HepG2 (cell line): ENCODE results near the gene ELF2. TPM values are rescaled to one million over a fixed set of nuclear protein-coding genes. Genes with fewer than 3 reads are reported as not detected.

Experiments used
- GABPA ChIP-seq, 2 experiments: IDR thresholded peaks; 2 replicates each; pipeline ENCODE4 v1.6.1; 2011 to 2016; ENCODE audit warnings: low read depth in 2 of 2, low read length in 1 of 2, missing biosample characterization in 1 of 2, missing genetic modification characterization in 1 of 2
- GATAD1 ChIP-seq: IDR thresholded peaks from 2 replicates; pipeline ENCODE4 v1.6.1; 2016; ENCODE audit warnings: missing genetic modification reagents, missing compliant biosample characterization
- IRX3 ChIP-seq: sonication (generic); formaldehyde crosslinking; IDR thresholded peaks from 2 replicates; pipeline ENCODE4 v1.8.1; 2023; ENCODE audit warnings: mild to moderate bottlenecking, low read depth, missing genetic modification reagents, borderline replicate concordance
- KLF9 ChIP-seq: IDR thresholded peaks from 2 replicates; pipeline ENCODE4 v1.6.1; 2016; ENCODE audit warnings: low read depth
- MAF1 ChIP-seq: sonication (generic); formaldehyde crosslinking; IDR thresholded peaks from 2 replicates; pipeline ENCODE4 v1.5.0; 2020; ENCODE audit warnings: missing genetic modification reagents, borderline replicate concordance
- STAG1 ChIP-seq: sonication (generic); formaldehyde crosslinking; IDR thresholded peaks from 2 replicates; pipeline ENCODE4 v1.4.0; 2020; ENCODE audit warnings: missing genetic modification reagents
- TBL1XR1 ChIP-seq: fragments of 150-350 bp; IDR thresholded peaks from 2 replicates; pipeline ENCODE4 v1.6.1; 2014; ENCODE audit warnings: borderline replicate concordance, low read length; ENCODE audit not compliant: partially characterized antibody
- TBP ChIP-seq: sonication (generic); formaldehyde crosslinking; IDR thresholded peaks from 2 replicates; pipeline ENCODE4 v1.5.0; 2020; ENCODE audit warnings: missing genetic modification reagents
- ZFP36 ChIP-seq: fragments of 150-350 bp; IDR thresholded peaks from 2 replicates; pipeline ENCODE4 v1.6.1; 2018; ENCODE audit warnings: borderline replicate concordance, low read length, low read depth; ENCODE audit not compliant: partially characterized antibody
- ZKSCAN1 ChIP-seq: fragments of 150-350 bp; IDR thresholded peaks from 2 replicates; pipeline ENCODE4 v1.6.1; 2014; ENCODE audit warnings: low read length
- ZNF317 ChIP-seq: sonication (generic); formaldehyde crosslinking; IDR thresholded peaks from 2 replicates; pipeline ENCODE4 v1.5.0; 2020; ENCODE audit warnings: mild to moderate bottlenecking, missing genetic modification reagents
- ZNF547 ChIP-seq: sonication (generic); formaldehyde crosslinking; IDR thresholded peaks from 2 replicates; pipeline ENCODE4 v1.5.1; 2020; ENCODE audit warnings: mild to moderate bottlenecking, missing genetic modification reagents
- ZNF577 ChIP-seq: sonication (generic); formaldehyde crosslinking; IDR thresholded peaks from 2 replicates; pipeline ENCODE4 v1.4.0; 2020; ENCODE audit warnings: mild to moderate bottlenecking, low read depth, missing genetic modification reagents, borderline replicate concordance
- ZNF589 ChIP-seq: sonication (generic); formaldehyde crosslinking; conservative IDR thresholded peaks from 2 replicates; pipeline ENCODE4 v1.8.0; 2022; ENCODE audit warnings: mild to moderate bottlenecking, moderate library complexity, missing genetic modification reagents
- ZNF749 ChIP-seq: sonication (generic); formaldehyde crosslinking; IDR thresholded peaks from 2 replicates; pipeline ENCODE4 v1.8.0; 2022; ENCODE audit warnings: mild to moderate bottlenecking, missing genetic modification reagents, moderate library complexity, borderline replicate concordance
- ZNF766 ChIP-seq: sonication (generic); formaldehyde crosslinking; IDR thresholded peaks from 2 replicates; pipeline ENCODE4 v1.5.0; 2020; ENCODE audit warnings: missing genetic modification reagents, borderline replicate concordance
- ZNF768 ChIP-seq: sonication (generic); formaldehyde crosslinking; IDR thresholded peaks from 2 replicates; pipeline ENCODE4 v1.4.0; 2020; ENCODE audit warnings: missing genetic modification reagents
- ZNF788 ChIP-seq: sonication (generic); formaldehyde crosslinking; IDR thresholded peaks from 2 replicates; pipeline ENCODE4 v1.5.0; 2020; ENCODE audit warnings: mild to moderate bottlenecking, missing genetic modification reagents, borderline replicate concordance
- polyA plus RNA-seq, 8 experiments: library from polyadenylated mRNA; depleted of rRNA in 3 of 8; stranded (reverse) in 7 of 8; unstranded in 1 of 8; fragments of >200 nt; fragmentation: Illumina TruSeq in 4 of 8; extraction: Trizol in 4 of 8; gene quantifications; 2 replicates each; pipeline versions ENCODE4 v1.2.1 to v1.2.3, GENCODE V29; 2011 to 2016; ENCODE audit warnings: low read depth in 4 of 8, missing spikeins in 1 of 8, mixed read lengths in 1 of 8; ENCODE audit not compliant: insufficient read depth in 1 of 8
- total RNA-seq, 5 experiments: library from RNA; depleted of rRNA; stranded (reverse); fragments of >200 nt; fragmentation: Illumina TruSeq; extraction: Trizol; gene quantifications; 2 replicates each; pipeline ENCODE4 v1.2.3, GENCODE V29; 2016; ENCODE audit warnings: low read depth in 1 of 5
- TF ChIP-seq, protein P1 (sequence below): sonication (generic); formaldehyde crosslinking; IDR thresholded peaks from 2 replicates; pipeline ENCODE4 v1.4.0; 2020; ENCODE audit warnings: missing genetic modification reagents
- TF ChIP-seq, protein P2 (sequence below): IDR thresholded peaks from 2 replicates; pipeline ENCODE4 v1.6.1; 2016; ENCODE audit warnings: missing compliant biosample characterization, missing genetic modification reagents, borderline replicate concordance
- TF ChIP-seq, protein P3 (sequence below), 2 experiments: sonication (generic) in 1 of 2; formaldehyde crosslinking in 1 of 2; IDR thresholded peaks; 2 replicates each; pipeline versions ENCODE4 v1.4.0 to v1.6.1; 2018 to 2020; ENCODE audit warnings: missing genetic modification reagents in 2 of 2, borderline replicate concordance in 1 of 2, low read depth in 1 of 2, mild to moderate bottlenecking in 1 of 2, missing biosample characterization in 1 of 2
- TF ChIP-seq, protein P4 (sequence below): sonication (generic); formaldehyde crosslinking; IDR thresholded peaks from 2 replicates; pipeline ENCODE4 v1.9.0; 2021; ENCODE audit warnings: missing genetic modification reagents, borderline replicate concordance

The ELF2 gene
- total and polyA plus RNA-seq, 2 of the 13 experiments (the other 11 are each of a cell fraction or from before 2014, with no cell fraction given), result 28.6 to 35.4 TPM

DNA sequence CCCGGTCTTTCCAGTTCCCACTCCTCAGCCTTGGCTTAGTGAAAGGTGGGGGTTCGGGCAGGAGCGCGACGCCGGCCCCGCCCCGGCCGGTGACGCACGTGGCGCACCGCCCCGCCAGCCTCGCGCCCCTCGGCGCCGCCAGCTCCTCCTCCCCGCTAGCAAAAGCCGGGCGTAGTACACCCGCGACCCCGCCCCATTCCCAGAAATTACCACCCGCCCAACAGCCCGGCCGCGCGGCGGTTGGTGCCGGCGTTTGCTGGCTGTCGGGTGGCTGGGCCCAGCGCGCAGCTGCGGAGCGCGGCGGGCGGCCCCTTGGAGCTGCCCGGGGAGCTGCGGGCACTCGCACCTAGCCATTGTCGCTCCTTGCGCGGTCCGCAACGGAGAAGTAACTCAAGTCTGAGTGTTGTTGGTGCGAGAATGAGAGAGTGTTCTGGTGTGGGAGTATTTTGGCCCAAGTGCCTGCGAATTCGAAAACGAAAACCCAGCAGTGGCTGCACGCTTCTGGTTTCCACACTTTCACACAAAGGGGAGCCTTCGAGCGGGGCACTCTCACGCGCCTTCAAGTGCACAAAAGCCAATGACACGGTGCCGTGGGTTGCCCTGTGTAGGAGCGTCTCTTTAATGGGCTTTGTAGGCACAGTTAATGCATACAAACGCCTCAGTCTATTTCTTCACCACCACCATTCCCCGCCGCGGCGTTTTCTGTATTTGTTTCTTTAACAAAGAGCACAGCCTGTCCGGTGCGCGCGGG, 1.0 kb upstream of the ELF2 start (continued):
- TF ChIP-seq, protein P1, sequence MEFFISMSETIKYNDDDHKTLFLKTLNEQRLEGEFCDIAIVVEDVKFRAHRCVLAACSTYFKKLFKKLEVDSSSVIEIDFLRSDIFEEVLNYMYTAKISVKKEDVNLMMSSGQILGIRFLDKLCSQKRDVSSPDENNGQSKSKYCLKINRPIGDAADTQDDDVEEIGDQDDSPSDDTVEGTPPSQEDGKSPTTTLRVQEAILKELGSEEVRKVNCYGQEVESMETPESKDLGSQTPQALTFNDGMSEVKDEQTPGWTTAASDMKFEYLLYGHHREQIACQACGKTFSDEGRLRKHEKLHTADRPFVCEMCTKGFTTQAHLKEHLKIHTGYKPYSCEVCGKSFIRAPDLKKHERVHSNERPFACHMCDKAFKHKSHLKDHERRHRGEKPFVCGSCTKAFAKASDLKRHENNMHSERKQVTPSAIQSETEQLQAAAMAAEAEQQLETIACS (CRISPR knock-in tag), result peak; percentile 22; the same call in 1 of the 2 replicates
- no peak for TF ChIP-seq ZNF317
- TF ChIP-seq GATAD1, result no peak; the same call in 1 of the 2 replicates
- no peak for TF ChIP-seq ZNF749
- no peak for TF ChIP-seq TBL1XR1
- TF ChIP-seq ZNF547 (CRISPR knock-in tag), result 0 out of 2 replicates have a peak, but pooled peaks have one; percentile 56
- no peak; the same call in 1 of the 2 replicates for TF ChIP-seq ZNF589 (CRISPR knock-in tag)
- TF ChIP-seq, protein P2, sequence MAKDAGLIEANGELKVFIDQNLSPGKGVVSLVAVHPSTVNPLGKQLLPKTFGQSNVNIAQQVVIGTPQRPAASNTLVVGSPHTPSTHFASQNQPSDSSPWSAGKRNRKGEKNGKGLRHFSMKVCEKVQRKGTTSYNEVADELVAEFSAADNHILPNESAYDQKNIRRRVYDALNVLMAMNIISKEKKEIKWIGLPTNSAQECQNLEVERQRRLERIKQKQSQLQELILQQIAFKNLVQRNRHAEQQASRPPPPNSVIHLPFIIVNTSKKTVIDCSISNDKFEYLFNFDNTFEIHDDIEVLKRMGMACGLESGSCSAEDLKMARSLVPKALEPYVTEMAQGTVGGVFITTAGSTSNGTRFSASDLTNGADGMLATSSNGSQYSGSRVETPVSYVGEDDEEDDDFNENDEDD, result peak; percentile 49; the same call in 1 of the 2 replicates
- TF ChIP-seq GABPA (IDR thresholded peaks at IDR 0.05; ENCODE audit: low read depth, low read length), result no peak
- no peak for TF ChIP-seq GABPA (CRISPR knock-in tag; IDR thresholded peaks at IDR 0.05; ENCODE audit: low read depth)
- no peak for TF ChIP-seq ZKSCAN1
- TF ChIP-seq KLF9 (CRISPR knock-in tag), result no peak
- peak; percentile 80 for TF ChIP-seq ZNF766 (CRISPR knock-in tag)
- TF ChIP-seq, protein P3, sequence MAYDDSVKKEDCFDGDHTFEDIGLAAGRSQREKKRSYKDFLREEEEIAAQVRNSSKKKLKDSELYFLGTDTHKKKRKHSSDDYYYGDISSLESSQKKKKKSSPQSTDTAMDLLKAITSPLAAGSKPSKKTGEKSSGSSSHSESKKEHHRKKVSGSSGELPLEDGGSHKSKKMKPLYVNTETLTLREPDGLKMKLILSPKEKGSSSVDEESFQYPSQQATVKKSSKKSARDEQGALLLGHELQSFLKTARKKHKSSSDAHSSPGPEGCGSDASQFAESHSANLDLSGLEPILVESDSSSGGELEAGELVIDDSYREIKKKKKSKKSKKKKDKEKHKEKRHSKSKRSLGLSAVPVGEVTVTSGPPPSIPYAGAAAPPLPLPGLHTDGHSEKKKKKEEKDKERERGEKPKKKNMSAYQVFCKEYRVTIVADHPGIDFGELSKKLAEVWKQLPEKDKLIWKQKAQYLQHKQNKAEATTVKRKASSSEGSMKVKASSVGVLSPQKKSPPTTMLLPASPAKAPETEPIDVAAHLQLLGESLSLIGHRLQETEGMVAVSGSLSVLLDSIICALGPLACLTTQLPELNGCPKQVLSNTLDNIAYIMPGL (CRISPR knock-in tag; IDR thresholded peaks at IDR 0.05; ENCODE audit: borderline replicate concordance in 1 of 2, low read depth in 1 of 2), result peak in 1 of 2 experiments; percentile 48; a peak in 1 of 4 replicates
- TF ChIP-seq ZFP36, result no peak
- TF ChIP-seq ZNF788 (CRISPR knock-in tag), result peak; percentile 54; the same call in 1 of the 2 replicates
- TF ChIP-seq, protein P4, sequence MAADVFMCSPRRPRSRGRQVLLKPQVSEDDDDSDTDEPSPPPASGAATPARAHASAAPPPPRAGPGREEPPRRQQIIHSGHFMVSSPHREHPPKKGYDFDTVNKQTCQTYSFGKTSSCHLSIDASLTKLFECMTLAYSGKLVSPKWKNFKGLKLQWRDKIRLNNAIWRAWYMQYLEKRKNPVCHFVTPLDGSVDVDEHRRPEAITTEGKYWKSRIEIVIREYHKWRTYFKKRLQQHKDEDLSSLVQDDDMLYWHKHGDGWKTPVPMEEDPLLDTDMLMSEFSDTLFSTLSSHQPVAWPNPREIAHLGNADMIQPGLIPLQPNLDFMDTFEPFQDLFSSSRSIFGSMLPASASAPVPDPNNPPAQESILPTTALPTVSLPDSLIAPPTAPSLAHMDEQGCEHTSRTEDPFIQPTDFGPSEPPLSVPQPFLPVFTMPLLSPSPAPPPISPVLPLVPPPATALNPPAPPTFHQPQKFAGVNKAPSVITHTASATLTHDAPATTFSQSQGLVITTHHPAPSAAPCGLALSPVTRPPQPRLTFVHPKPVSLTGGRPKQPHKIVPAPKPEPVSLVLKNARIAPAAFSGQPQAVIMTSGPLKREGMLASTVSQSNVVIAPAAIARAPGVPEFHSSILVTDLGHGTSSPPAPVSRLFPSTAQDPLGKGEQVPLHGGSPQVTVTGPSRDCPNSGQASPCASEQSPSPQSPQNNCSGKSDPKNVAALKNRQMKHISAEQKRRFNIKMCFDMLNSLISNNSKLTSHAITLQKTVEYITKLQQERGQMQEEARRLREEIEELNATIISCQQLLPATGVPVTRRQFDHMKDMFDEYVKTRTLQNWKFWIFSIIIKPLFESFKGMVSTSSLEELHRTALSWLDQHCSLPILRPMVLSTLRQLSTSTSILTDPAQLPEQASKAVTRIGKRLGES, result no peak
- no peak for TF ChIP-seq IRX3
- TF ChIP-seq TBP (CRISPR knock-in tag), result no peak
- TF ChIP-seq ZNF577, result no peak
- no peak for TF ChIP-seq ZNF768
- TF ChIP-seq MAF1, result no peak
- no peak for TF ChIP-seq STAG1
